ENCODE results near the gene MED10. TPM values are rescaled to one million over a fixed set of nuclear protein-coding genes. Genes with fewer than 3 reads are reported as not detected.

Gene MED10
- total and polyA plus RNA-seq, 2 donors (not counting 3 experiments of a cell fraction or from before 2014, with no cell fraction given): 55.6 to 56.3 TPM

DNA sequence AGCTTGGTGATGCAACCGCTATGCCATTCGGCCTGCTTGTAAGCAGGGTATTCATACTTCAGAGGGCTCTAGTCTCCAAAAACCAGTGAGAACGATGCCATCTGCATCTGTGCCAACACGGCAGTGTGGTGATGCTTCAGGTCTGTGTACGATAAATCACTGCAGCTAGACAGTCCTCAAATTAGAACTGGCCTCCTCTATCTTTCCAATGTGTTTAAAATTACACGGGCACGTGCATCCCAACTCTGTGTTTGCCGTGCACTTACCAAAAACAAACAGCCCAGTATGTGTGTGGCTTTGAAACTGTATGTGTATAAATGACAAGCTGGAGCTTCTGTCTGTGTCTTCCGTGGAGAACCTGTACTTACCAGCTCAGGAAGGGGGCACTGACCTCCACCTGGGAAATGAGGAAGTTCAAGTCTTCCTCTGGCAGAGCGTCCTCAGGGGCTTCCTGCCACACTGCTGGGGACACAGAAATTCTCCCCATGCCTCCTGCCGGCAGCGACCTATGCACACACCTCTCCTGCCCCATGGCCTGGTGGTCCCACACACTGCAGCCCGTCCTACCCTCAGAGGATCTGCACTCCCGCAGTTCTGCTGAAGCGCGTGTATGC is 12.3 kb downstream of the MED10 start:
- H3K4me3 ChIP-seq (replicated peaks in 1 of 3; ENCODE audit: insufficient read depth in 1 of 3, low read depth in 1 of 3, low read length in 3 of 3): no peak overlapping the region
- intact Hi-C loops (cut with micrococcal nuclease) (no loop called here), dilution Hi-C loops (cut with MboI; ENCODE audit: extremely low pct_ligation_motif_present, low sequenced_read_pairs) (no loop called here)
- no peaks in the 10 kb centered on the region for H3K9me1 ChIP-seq (replicated peaks; ENCODE audit: control insufficient read depth, extremely low read depth, insufficient read depth, low read length)
- H2AFZ ChIP-seq (ENCODE audit: low read depth, low read length): no peak overlapping the region
- H3K36me3 ChIP-seq (ENCODE audit: control insufficient read depth in 2 of 2, extremely low read depth in 1 of 2, insufficient read depth in 2 of 2, low read length in 2 of 2): peaks cover 7 to 14% of the 10 kb centered on the region in 2 experiments
- no peaks in the 10 kb centered on the region for H4K20me1 ChIP-seq (replicated peaks; ENCODE audit: control insufficient read depth, extremely low read depth, insufficient read depth, low read length)
- H3K9me3 ChIP-seq (replicated peaks; ENCODE audit: control insufficient read depth, insufficient read depth, low read length): no peaks in the 10 kb centered on the region
- H3K9ac ChIP-seq (replicated peaks; ENCODE audit: extremely low read depth, insufficient read depth, low read length): no peak overlapping the region
- no TSS peak for BruUV-seq (replicated peaks)
- no peak overlapping the region for H3K4me2 ChIP-seq (ENCODE audit: insufficient read depth, low read length)
- peaks cover 2% of the 10 kb centered on the region for H3K79me2 ChIP-seq (ENCODE audit: control insufficient read depth, insufficient read depth, low read length)
- H3K27ac ChIP-seq (ENCODE audit: insufficient read depth, low read depth, low read length): peak overlapping the region; percentile 16
- H3K27me3 ChIP-seq (ENCODE audit: control insufficient read depth in 2 of 2, insufficient read depth in 2 of 2, low read length in 2 of 2): no peaks in the 10 kb centered on the region
- DNase-seq (ENCODE audit: low read depth, low spot score) (no peak), FAIRE-seq (no peak)
- H3K4me1 ChIP-seq (ENCODE audit: control insufficient read depth, extremely low read depth, insufficient read depth, low read length): peaks cover 7% of the 10 kb centered on the region
- ChIA-PET CTCF (no interaction called here), POLR2A (no interaction called here)
- no peak for TF ChIP-seq MYC (IDR thresholded peaks at IDR 0.05; ENCODE audit: low read depth, low read length)
- no peak for TF ChIP-seq GATA2 (IDR thresholded peaks at IDR 0.05; ENCODE audit: insufficient read depth, insufficient read length, low read depth, low read length)
- TF ChIP-seq, protein P1, sequence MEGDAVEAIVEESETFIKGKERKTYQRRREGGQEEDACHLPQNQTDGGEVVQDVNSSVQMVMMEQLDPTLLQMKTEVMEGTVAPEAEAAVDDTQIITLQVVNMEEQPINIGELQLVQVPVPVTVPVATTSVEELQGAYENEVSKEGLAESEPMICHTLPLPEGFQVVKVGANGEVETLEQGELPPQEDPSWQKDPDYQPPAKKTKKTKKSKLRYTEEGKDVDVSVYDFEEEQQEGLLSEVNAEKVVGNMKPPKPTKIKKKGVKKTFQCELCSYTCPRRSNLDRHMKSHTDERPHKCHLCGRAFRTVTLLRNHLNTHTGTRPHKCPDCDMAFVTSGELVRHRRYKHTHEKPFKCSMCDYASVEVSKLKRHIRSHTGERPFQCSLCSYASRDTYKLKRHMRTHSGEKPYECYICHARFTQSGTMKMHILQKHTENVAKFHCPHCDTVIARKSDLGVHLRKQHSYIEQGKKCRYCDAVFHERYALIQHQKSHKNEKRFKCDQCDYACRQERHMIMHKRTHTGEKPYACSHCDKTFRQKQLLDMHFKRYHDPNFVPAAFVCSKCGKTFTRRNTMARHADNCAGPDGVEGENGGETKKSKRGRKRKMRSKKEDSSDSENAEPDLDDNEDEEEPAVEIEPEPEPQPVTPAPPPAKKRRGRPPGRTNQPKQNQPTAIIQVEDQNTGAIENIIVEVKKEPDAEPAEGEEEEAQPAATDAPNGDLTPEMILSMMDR (IDR thresholded peaks at IDR 0.05; ENCODE audit: extremely low read depth in 1 of 2, insufficient read depth in 1 of 2, low read depth in 1 of 2, low read length in 2 of 2): no peak
- no peak for TF ChIP-seq JUN (IDR thresholded peaks at IDR 0.05; ENCODE audit: borderline replicate concordance, insufficient read depth, insufficient read length, low read depth)
- TF ChIP-seq FOS (IDR thresholded peaks at IDR 0.05; ENCODE audit: borderline replicate concordance, insufficient read depth, low read length): no peak
- no peak for TF ChIP-seq EZH2 (IDR thresholded peaks at IDR 0.05; ENCODE audit: borderline replicate concordance, low read depth, low read length, severe bottlenecking)
- no peak for TF ChIP-seq POLR2AphosphoS5 (IDR thresholded peaks at IDR 0.05; ENCODE audit: insufficient read depth, low read depth, low read length)
- TF ChIP-seq, protein P2, sequence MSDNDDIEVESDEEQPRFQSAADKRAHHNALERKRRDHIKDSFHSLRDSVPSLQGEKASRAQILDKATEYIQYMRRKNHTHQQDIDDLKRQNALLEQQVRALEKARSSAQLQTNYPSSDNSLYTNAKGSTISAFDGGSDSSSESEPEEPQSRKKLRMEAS (IDR thresholded peaks at IDR 0.05; ENCODE audit: insufficient read depth, insufficient read length): no peak
- no peak for TF ChIP-seq POLR2A (IDR thresholded peaks at IDR 0.05; ENCODE audit: low read depth, low read length)

Data from endothelial cell of umbilical vein (primary cell).